Measurements from ENCODE around the gene LRRC71.
A peak's percentile ranks its signal among the peaks of the same experiment; 100 is the strongest.
"Not testable (repeated sequence)": the region's sequence is repeated elsewhere in the genome, so short reads cannot be mapped to it uniquely, and the experiment has no call there.

The LRRC71 gene

DNA sequence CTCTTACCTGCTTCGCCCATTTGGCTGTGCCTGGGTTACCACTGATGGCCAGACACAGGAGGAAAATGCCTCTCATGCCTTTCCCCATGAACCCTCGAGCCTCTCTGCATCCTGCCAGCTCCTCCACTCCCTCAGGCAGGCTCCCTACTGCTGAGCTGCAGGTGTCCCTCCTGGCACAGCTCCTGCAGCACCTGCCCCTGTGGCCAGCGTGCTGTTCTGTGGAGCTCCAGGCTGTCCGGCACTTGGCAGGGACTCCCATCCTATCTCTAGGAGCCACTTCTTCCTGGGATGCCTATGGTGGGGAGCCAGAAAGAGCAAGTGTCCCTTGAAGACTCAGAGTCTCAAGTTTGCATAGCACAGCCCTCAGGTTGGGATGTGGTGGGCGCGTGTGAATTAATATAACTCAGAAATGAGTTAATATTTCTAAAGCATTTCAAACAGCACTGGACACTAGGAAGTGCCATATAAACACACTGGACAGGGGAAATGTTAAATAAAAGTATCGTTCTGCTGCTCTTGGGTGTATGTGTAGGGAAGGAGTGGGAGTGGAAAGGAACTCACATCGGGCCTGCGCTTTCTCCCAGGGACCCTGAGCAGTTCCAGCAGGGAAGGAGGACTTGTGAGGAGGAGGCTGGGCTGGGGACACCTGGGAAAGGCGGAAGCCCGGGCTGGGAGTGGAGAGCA is 2.7 kb downstream of the LRRC71 start:
- TF ChIP-seq CTCF (conservative IDR thresholded peaks at IDR 0.05; ENCODE audit: low read depth, low read length) = no peak
- no peak for DNase-seq (ENCODE audit: low read depth)
- no peak overlapping the region for H3K4me3 ChIP-seq (ENCODE audit: low read depth, low read length)

DNA sequence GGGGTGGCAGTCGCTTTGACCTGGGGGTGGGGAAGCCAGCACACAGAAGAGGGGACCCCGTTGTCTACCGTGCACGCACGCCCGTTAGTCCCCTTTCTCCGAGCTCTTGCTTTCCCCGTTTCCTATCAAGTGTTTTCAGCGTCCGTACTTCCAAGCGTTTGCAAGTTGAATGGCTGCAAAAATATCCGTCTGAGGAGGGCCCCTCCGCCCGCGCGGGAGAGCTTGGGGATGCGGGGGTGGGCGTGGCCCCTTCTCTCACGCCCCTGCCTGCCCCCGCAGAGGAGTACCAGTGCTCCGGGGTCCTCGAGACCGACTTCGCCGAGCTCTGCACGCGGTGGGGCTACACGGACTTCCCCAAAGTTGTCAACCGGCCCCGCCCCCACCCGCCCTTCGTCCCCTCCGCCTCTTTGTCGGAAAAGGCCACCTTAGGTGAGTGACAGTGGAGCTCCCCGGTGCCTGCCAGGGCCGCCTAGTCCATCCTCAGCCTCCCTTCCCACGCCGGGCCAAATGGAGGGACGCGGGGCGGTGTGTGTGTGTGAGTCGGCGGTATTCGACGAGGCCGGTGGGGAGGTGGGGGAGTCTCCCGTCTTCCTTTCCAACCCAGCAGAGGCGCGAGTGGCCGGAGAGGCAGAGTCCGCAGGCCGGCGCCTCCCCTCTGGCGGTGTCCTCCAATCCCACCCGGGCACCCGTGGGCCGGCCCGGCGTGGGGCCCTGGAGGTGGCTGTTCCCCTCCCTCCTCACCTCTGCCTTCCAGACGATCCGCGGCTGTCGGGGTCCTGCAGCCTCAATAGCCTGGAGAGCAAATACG is 3.4 kb downstream of the LRRC71 start:
- DNase-seq (ENCODE audit: low read depth) = no peak

DNA sequence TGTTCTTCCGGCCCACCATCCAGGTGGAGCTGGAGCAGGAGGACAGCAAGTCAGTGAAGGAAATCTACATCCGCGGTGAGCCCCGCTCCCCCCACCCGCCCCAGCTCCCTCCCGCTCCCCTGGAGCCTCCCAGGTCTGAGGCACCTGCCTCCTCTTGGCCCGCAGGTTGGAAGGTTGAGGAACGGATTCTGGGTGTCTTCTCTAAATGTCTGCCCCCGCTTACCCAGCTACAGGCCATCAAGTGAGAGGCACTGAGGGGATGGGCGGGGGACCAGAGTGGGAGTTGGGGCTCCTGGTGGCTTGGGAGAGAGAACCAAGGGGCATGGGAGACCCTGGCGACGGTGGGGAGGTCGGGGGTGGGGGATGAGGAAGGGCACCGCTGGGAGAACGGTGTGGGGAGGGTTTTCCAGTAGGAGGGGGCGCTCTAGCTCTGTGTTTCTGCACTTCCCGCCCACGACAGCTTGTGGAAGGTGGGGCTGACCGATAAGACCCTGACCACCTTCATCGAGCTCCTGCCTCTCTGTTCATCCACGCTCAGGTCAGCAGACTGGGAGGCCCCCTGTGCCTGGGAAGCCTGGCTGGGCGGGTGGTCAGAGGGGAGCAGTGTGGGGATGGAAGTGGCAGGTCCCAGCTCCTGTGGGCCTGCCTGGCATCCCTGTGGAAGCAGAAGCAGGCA is 4.2 kb downstream of the LRRC71 start:
- no peak for TF ChIP-seq CTCF (conservative IDR thresholded peaks at IDR 0.05; ENCODE audit: low read depth, low read length)
- DNase-seq (ENCODE audit: low read depth) = no peak
- H3K4me3 ChIP-seq (ENCODE audit: low read depth, low read length) = no peak overlapping the region

More for the DNA sequence above, 3.4 kb downstream of the LRRC71 start:
- H3K4me3 ChIP-seq (ENCODE audit: low read depth, low read length) = no peak overlapping the region
- no peak for TF ChIP-seq CTCF (conservative IDR thresholded peaks at IDR 0.05; ENCODE audit: low read depth, low read length)

DNA sequence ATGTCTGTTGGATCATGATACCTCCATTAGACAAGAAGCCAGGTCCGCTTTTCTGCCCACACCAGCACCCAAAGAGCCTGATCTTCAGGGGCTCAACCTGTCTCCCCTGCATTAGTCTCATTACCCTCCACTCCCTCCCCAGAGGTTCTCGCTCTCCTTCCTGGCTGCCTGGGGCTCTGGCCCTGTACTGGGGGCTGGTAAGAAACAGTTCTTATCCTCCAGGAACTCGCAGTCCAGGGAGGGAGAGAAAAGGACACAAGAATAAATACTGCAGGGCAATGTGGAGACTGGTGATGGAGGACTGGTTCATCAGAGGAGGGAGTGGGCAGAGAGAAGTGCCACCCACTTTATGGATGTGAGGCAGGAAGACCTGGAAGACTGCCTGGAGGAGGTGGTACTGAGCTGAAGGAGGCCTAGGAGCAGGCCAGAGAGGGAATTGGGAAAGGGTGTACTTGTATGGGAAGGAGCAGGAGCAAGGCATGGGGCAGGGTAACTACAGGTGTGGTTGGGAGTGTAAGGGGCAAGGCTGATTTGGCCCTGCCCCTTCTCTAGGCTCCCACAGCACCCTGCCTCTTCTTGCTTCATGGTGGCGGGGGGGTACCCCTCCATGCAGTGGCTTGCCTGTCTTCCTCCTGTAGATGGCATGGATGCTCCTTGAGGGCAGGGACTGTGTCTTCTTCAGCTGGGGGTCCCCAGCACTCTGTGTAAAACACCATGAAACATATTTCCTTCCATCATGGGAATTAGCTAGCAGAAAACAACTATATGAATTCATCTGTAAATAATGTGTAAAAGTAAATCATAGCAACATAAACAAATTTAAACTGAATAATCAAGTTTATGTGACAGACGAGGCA is 5.0 kb downstream of the LRRC71 start:
- H3K4me3 ChIP-seq (ENCODE audit: low read depth, low read length) = no peak overlapping the region
- no peak for DNase-seq (ENCODE audit: low read depth)
- TF ChIP-seq CTCF (conservative IDR thresholded peaks at IDR 0.05; ENCODE audit: low read depth, low read length) = no peak

- no peak for TF ChIP-seq CTCF (conservative IDR thresholded peaks at IDR 0.05; ENCODE audit: low read depth, low read length)
- no peak overlapping the region for H3K4me3 ChIP-seq (ENCODE audit: low read depth, low read length)
- DNase-seq (ENCODE audit: low read depth) = peak; percentile 72
Observed at GRCh38 chr1:156926175-156926574, 5.7 kb downstream of the LRRC71 start.

DNA sequence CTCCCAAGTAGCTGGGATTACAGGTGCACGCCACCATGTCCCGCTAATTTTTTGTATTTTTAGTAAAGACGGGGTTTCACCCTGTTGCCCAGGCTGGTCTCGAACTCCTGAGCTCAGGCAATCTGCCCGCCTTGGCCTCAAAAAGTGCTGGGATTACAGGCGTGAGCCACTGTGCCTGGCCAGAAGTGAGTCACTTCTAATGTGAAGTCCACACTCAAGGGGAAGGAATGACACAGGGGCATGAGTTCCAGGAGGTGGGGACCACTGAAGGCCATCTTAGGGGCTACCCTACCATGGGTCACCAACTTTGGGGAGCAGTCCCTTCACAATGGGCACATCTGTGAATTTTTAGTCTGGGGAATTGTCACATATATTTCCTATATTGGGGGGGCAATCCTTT is 6.3 kb downstream of the LRRC71 start:
- not testable (repeated sequence) for DNase-seq (ENCODE audit: low read depth); H3K4me3 ChIP-seq (ENCODE audit: low read depth, low read length)

Measured in choroid plexus epithelial cell (primary cell).